Transverse colon (tissue), 4 donors: ENCODE measurements around the gene NFIA. TPM values are rescaled to one million over a fixed set of nuclear protein-coding genes. Genes with fewer than 3 reads are reported as not detected.

ENCODE experiments used
- DNase-seq: peaks from one replicate; pipeline ENCODE4 v3.0.0-alpha.2; 2019
- H3K27ac ChIP-seq, 4 donors: fragments of 200-600 bp; sonication (generic); 2 replicates each; pipeline ENCODE4 v1.5.1; 2016 to 2018; ENCODE audit warnings: inconsistent platforms in 4 of 4
- H3K27me3 ChIP-seq: fragments of 200-600 bp; sonication (generic); 2 replicates; pipeline ENCODE4 v1.5.1; 2017; ENCODE audit warnings: inconsistent platforms
- H3K36me3 ChIP-seq, 4 donors: fragments of 200-600 bp; sonication (generic); 2 replicates each; pipeline ENCODE4 v1.5.1; 2017 to 2019; ENCODE audit warnings: inconsistent platforms in 4 of 4
- H3K4me1 ChIP-seq, 4 donors: fragments of 200-600 bp; sonication (generic); 2 replicates each; pipeline ENCODE4 v1.5.1; 2017 to 2020; ENCODE audit warnings: inconsistent platforms in 4 of 4
- H3K4me3 ChIP-seq, 4 donors: fragments of 200-600 bp; sonication (generic); 1 replicate in 1 of 4; 2 replicates in 3 of 4; pipeline versions ENCODE4 v1.5.1 to v1.6.1; 2017 to 2019; ENCODE audit warnings: inconsistent platforms in 4 of 4
- H3K9me3 ChIP-seq, 2 donors: fragments of 200-600 bp; sonication (generic); 2 replicates each; pipeline ENCODE4 v1.5.1; 2017 to 2019; ENCODE audit warnings: inconsistent platforms in 2 of 2
- CTCF ChIP-seq, 5 experiments: fragments of 200-600 bp in 3 of 5; fragments of 450-650 bp in 2 of 5; sonication (generic) in 3 of 5; IDR thresholded peaks; 1 replicate in 2 of 5; 2 replicates in 3 of 5; pipeline ENCODE4 v1.5.1; 2016 to 2017; ENCODE audit warnings: antibody characterized with exemption in 5 of 5, inconsistent platforms in 3 of 5, mild to moderate bottlenecking in 2 of 5, moderate library complexity in 1 of 5
- EP300 ChIP-seq: sonication (generic); formaldehyde crosslinking; IDR thresholded peaks from one replicate; pipeline ENCODE4 v1.6.1; 2017; ENCODE audit warnings: antibody characterized with exemption, low read depth
- POLR2A ChIP-seq: fragments of 450-650 bp; IDR thresholded peaks from one replicate; pipeline ENCODE4 v1.6.1; 2016; ENCODE audit warnings: antibody characterized with exemption, mild to moderate bottlenecking, moderate library complexity
- POLR2AphosphoS5 ChIP-seq, 3 donors: sonication (generic); formaldehyde crosslinking; IDR thresholded peaks; one replicate each; pipeline ENCODE4 v1.6.1; 2016; ENCODE audit warnings: antibody characterized with exemption in 3 of 3
- WGBS, 2 donors: methylation state at CpG; one replicate each; pipeline ENCODE4 v1.1.5; 2018; ENCODE audit warnings: low coverage in 1 of 2; 5-methylcytosine and 5-hydroxymethylcytosine counted together
- in situ Hi-C, 4 donors: fragments of 200-750 bp; cut with MboI; loops; one replicate each; pipeline versions ENCODE4 v1.15.0 to v1.15.1; 2017; ENCODE audit warnings: low sequenced_read_pairs in 3 of 4, low pct_ligation_motif_present in 1 of 4, low pct_unique_long_range_greater_than_20kb in 1 of 4
- intact Hi-C: fragments of 100-400 bp; cut with DNase I; formaldehyde crosslinking; loops from one replicate; pipeline ENCODE4 v1.15.1; 2023; ENCODE audit warnings: low total_unique reads
- total RNA-seq, 4 donors: library from RNA; depleted of rRNA; stranded (reverse); fragments of >200 nt; gene quantifications; one replicate each; pipeline ENCODE4 v1.1.0, GENCODE V29; 2016

Gene NFIA
- total RNA-seq, 4 donors from 2014 or later, result 17.3 to 37.2 (median 29.8) TPM

GRCh38 chr1:61294930-61295329, 212.6 kb downstream of the NFIA start:
- 88 to 93% methylated on average over 4 to 5 of the region's 5 CpGs for WGBS, 2 donors
- TF ChIP-seq EP300, result no peak
- TF ChIP-seq POLR2AphosphoS5 (IDR thresholded peaks at IDR 0.05), result no peak
- no peak for TF ChIP-seq CTCF (IDR thresholded peaks at IDR 0.05)
- TF ChIP-seq POLR2A, result no peak
- no peak overlapping the region for H3K27ac ChIP-seq
- DNase-seq, result no peak
- intact Hi-C loops, result no loop called here
- peaks cover 0 to 15% (median 9%) of the 10 kb centered on the region in 4 donors for H3K4me1 ChIP-seq
- no peak overlapping the region for H3K4me3 ChIP-seq
- no peaks in the 10 kb centered on the region for H3K36me3 ChIP-seq
- no peaks in the 10 kb centered on the region for H3K9me3 ChIP-seq
- no peaks in the 10 kb centered on the region for H3K27me3 ChIP-seq
- in situ Hi-C loops, result no loop called here

- H3K36me3 ChIP-seq, result no peaks in the 10 kb centered on the region
- TF ChIP-seq POLR2A, result no peak
- no peak for TF ChIP-seq EP300
- TF ChIP-seq CTCF (IDR thresholded peaks at IDR 0.05), result no peak
- no peak for TF ChIP-seq POLR2AphosphoS5 (IDR thresholded peaks at IDR 0.05)
- peaks cover 0 to 16% (median 10%) of the 10 kb centered on the region in 4 donors for H3K4me1 ChIP-seq
- intact Hi-C loops (no loop called here), in situ Hi-C loops (no loop called here)
- no peak overlapping the region for H3K27ac ChIP-seq
- 80 to 81% methylated on average over 1 to 2 of the region's 2 CpGs for WGBS, 2 donors
- no peak for DNase-seq
- no peaks in the 10 kb centered on the region for H3K27me3 ChIP-seq
- H3K9me3 ChIP-seq, result no peaks in the 10 kb centered on the region
- H3K4me3 ChIP-seq, result no peak overlapping the region
Observed at GRCh38 chr1:61295818-61296537, 213.6 kb downstream of the NFIA start.

DNA sequence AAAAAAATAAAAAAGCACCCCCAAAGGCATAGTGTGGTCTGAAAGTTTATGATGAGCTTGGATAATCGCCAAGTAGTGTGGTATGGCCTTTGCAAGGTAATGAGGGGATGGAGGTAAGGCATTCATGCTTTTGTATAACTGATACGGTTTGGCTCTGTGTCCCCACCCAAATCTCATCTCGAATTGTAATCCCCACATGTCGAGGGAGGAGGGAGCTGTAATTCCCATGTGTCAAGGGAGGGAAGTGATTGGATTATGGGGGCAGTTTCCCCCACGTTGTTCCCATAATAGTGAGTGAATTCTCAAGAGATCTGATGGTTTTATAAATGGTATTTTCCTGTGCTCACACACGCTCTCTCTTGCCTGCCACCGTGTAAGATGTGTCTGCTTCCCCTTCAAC, 215.5 kb downstream of the NFIA start:
- Histone ChIP-seq H3K4me3 (no peak overlapping the region), H3K27ac (no peak overlapping the region), H3K9me3 (no peaks in the 10 kb centered on the region)

DNA sequence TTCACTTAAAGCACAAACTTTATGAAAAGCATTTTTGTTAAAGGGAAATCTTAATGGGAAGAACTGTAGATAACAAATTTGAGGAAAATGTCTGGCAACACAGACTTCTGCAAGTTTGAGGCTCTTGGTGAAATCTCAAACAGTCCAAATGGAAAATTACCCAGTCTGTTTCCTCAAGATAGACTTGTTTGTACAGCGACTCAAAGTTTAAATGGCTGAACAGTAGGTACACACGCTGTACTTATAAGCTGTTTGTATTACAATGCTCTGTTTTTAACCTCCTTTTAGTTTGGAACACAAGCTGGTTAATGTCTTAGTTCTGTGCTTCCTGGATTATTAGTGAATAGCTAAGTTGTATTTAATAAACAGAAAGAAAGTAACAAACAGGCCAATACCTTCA, 217.1 kb downstream of the NFIA start:
- intact Hi-C loops (no loop called here), in situ Hi-C loops (no loop called here)
- Histone ChIP-seq H3K4me3 (no peak overlapping the region), H3K4me1 (peaks cover 0 to 22% (median 10%) of the 10 kb centered on the region in 4 donors), H3K9me3 (no peaks in the 10 kb centered on the region), H3K27me3 (no peaks in the 10 kb centered on the region), H3K36me3 (no peaks in the 10 kb centered on the region), H3K27ac (peak overlapping the region; percentile 3 to 67 (median 44))
- TF ChIP-seq CTCF (IDR thresholded peaks at IDR 0.05) (no peak), EP300 (no peak)
- WGBS, 2 donors, result 15 to 38% methylated on average over 2 of the region's 2 CpGs
- no peak for DNase-seq

More for the DNA sequence above, 215.5 kb downstream of the NFIA start:
- Histone ChIP-seq H3K27me3 (no peaks in the 10 kb centered on the region), H3K4me1 (peaks cover 0 to 22% (median 10%) of the 10 kb centered on the region in 4 donors), H3K36me3 (no peaks in the 10 kb centered on the region)
- DNase-seq, result no peak
- intact Hi-C loops (no loop called here), in situ Hi-C loops (no loop called here)
- WGBS, 2 donors, result 80 to 82% methylated on average over 3 to 7 of the region's 7 CpGs
- TF ChIP-seq CTCF (IDR thresholded peaks at IDR 0.05), result no peak
- TF ChIP-seq POLR2A, result no peak
- TF ChIP-seq EP300, result no peak
- no peak for TF ChIP-seq POLR2AphosphoS5 (IDR thresholded peaks at IDR 0.05)
